Iris pigment epithelial cell (primary cell): Measurements from ENCODE around the gene ASIC2.
"Not testable (repeated sequence)": the region's sequence is repeated elsewhere in the genome, so short reads cannot be mapped to it uniquely, and the experiment has no call there.

Experiments used
- DNase-seq: peaks from one replicate; pipeline ENCODE4 v3.0.0-alpha.2; 2011; ENCODE audit warnings: low read depth

Gene ASIC2

GRCh38 chr17:33019161-33019890 is 273.8 kb downstream of the ASIC2 start:
- DNase-seq, result no peak

- no peak for DNase-seq
Measured at GRCh38 chr17:33017366-33017765, 275.7 kb downstream of the ASIC2 start.

GRCh38 chr17:33016920-33017319 is 276.2 kb downstream of the ASIC2 start:
- no peak for DNase-seq

- no peak for DNase-seq
Measured at GRCh38 chr17:33015716-33016346, 277.3 kb downstream of the ASIC2 start.

- DNase-seq, result no peak
Measured at GRCh38 chr17:33014751-33015150, 278.3 kb downstream of the ASIC2 start.

- peak; percentile 21 for DNase-seq
Measured at GRCh38 chr17:33013596-33014375, 279.3 kb downstream of the ASIC2 start.

GRCh38 chr17:33012522-33013033 is 280.5 kb downstream of the ASIC2 start:
- DNase-seq, result peak; percentile 98

GRCh38 chr17:33009636-33010035 is 283.5 kb downstream of the ASIC2 start:
- no peak for DNase-seq

- no peak for DNase-seq
Measured at GRCh38 chr17:33007186-33007585, 285.9 kb downstream of the ASIC2 start.

GRCh38 chr17:33002246-33002645 is 290.8 kb downstream of the ASIC2 start:
- no peak for DNase-seq

GRCh38 chr17:32998887-32999228 is 294.2 kb downstream of the ASIC2 start:
- peak; percentile 28 for DNase-seq

GRCh38 chr17:32998111-32998886 is 294.8 kb downstream of the ASIC2 start:
- peak; percentile 53 for DNase-seq

GRCh38 chr17:32995416-32996045 is 297.6 kb downstream of the ASIC2 start:
- no peak for DNase-seq

- DNase-seq, result no peak
Measured at GRCh38 chr17:32993977-32994376, 299.1 kb downstream of the ASIC2 start.

GRCh38 chr17:32992321-32993033 is 300.6 kb downstream of the ASIC2 start:
- no peak for DNase-seq

- DNase-seq, result no peak
Measured at GRCh38 chr17:32988481-32989101, 304.5 kb downstream of the ASIC2 start.

- not testable (repeated sequence) for DNase-seq
Measured at GRCh38 chr17:32987868-32988267, 305.2 kb downstream of the ASIC2 start.

GRCh38 chr17:32987453-32987805 is 305.7 kb downstream of the ASIC2 start:
- DNase-seq, result not testable (repeated sequence)

- no peak for DNase-seq
Measured at GRCh38 chr17:32985050-32985756, 307.9 kb downstream of the ASIC2 start.

GRCh38 chr17:32981611-32982010 is 311.5 kb downstream of the ASIC2 start:
- DNase-seq, result not testable (repeated sequence)
